HepG2 (cell line): Measurements from ENCODE around the gene CCDC97. TPM values are rescaled to one million over a fixed set of nuclear protein-coding genes. Genes with fewer than 3 reads are reported as not detected.
A peak's percentile ranks its signal among the peaks of the same experiment; 100 is the strongest.

Experiments
- CEBPG ChIP-seq: IDR thresholded peaks from 2 replicates; pipeline ENCODE4 v1.6.1; 2016
- ETV6 ChIP-seq: sonication (generic); formaldehyde crosslinking; conservative IDR thresholded peaks from 2 replicates; pipeline ENCODE4 v1.4.0; 2020; ENCODE audit warnings: missing genetic modification reagents
- HNRNPLL ChIP-seq: fragments of 200-400 bp; formaldehyde crosslinking; IDR thresholded peaks from 2 replicates; pipeline ENCODE4 v1.6.1; 2017; ENCODE audit warnings: mild to moderate bottlenecking, low read depth, low read length; ENCODE audit not compliant: poor library complexity, severe bottlenecking
- ZNF224 ChIP-seq: sonication (generic); formaldehyde crosslinking; IDR thresholded peaks from 2 replicates; pipeline ENCODE4 v1.5.0; 2020; ENCODE audit warnings: mild to moderate bottlenecking, missing genetic modification reagents
- ZNF33B ChIP-seq: sonication (generic); formaldehyde crosslinking; IDR thresholded peaks from 2 replicates; pipeline ENCODE4 v1.5.1; 2020; ENCODE audit warnings: mild to moderate bottlenecking, missing genetic modification reagents
- ZNF766 ChIP-seq: sonication (generic); formaldehyde crosslinking; IDR thresholded peaks from 2 replicates; pipeline ENCODE4 v1.5.0; 2020; ENCODE audit warnings: missing genetic modification reagents, borderline replicate concordance
- ZNF776 ChIP-seq: sonication (generic); formaldehyde crosslinking; IDR thresholded peaks from 2 replicates; pipeline ENCODE4 v1.4.0; 2020; ENCODE audit warnings: mild to moderate bottlenecking, missing genetic modification reagents
- polyA plus RNA-seq, 8 experiments: library from polyadenylated mRNA; depleted of rRNA in 3 of 8; stranded (reverse) in 7 of 8; unstranded in 1 of 8; fragments of >200 nt; fragmentation: Illumina TruSeq in 4 of 8; extraction: Trizol in 4 of 8; gene quantifications; 2 replicates each; pipeline versions ENCODE4 v1.2.1 to v1.2.3, GENCODE V29; 2011 to 2016; ENCODE audit warnings: low read depth in 4 of 8, missing spikeins in 1 of 8, mixed read lengths in 1 of 8; ENCODE audit not compliant: insufficient read depth in 1 of 8
- total RNA-seq, 5 experiments: library from RNA; depleted of rRNA; stranded (reverse); fragments of >200 nt; fragmentation: Illumina TruSeq; extraction: Trizol; gene quantifications; 2 replicates each; pipeline ENCODE4 v1.2.3, GENCODE V29; 2016; ENCODE audit warnings: low read depth in 1 of 5
- TF ChIP-seq, protein P1 (sequence below): sonication (generic); formaldehyde crosslinking; IDR thresholded peaks from 2 replicates; pipeline ENCODE4 v1.4.0; 2020; ENCODE audit warnings: missing genetic modification reagents, borderline replicate concordance
- TF ChIP-seq, protein P2 (sequence below): sonication (generic); formaldehyde crosslinking; IDR thresholded peaks from 2 replicates; pipeline ENCODE4 v1.8.0; 2022; ENCODE audit warnings: mild to moderate bottlenecking, missing genetic modification reagents
- TF ChIP-seq, protein P3 (sequence below): IDR thresholded peaks from 2 replicates; pipeline ENCODE4 v1.6.1; 2016; ENCODE audit warnings: missing genetic modification reagents, missing compliant biosample characterization
- TF ChIP-seq, protein P4 (sequence below): sonication (generic); formaldehyde crosslinking; IDR thresholded peaks from 2 replicates; pipeline ENCODE4 v1.5.1; 2020; ENCODE audit warnings: missing genetic modification reagents, mild to moderate bottlenecking, borderline replicate concordance
- TF ChIP-seq, protein P5 (sequence below): fragments of 450-650 bp; IDR thresholded peaks from 2 replicates; pipeline ENCODE4 v1.6.1; 2016
- TF ChIP-seq, protein P6 (sequence below), 2 experiments: fragments of 450-650 bp in 1 of 2; sonication (generic) in 1 of 2; formaldehyde crosslinking; IDR thresholded peaks; 2 replicates each; pipeline versions ENCODE4 v1.5.0 to v1.8.0; 2020 to 2022; ENCODE audit warnings: mild to moderate bottlenecking in 1 of 2, missing genetic modification reagents in 1 of 2
- TF ChIP-seq, protein P7 (sequence below): sonication (generic); formaldehyde crosslinking; IDR thresholded peaks from 2 replicates; pipeline ENCODE4 v1.8.0; 2022; ENCODE audit warnings: missing genetic modification reagents, mild to moderate bottlenecking, inconsistent platforms, borderline replicate concordance

CCDC97 gene
- total and polyA plus RNA-seq, 2 of the 13 experiments (the other 11 are each of a cell fraction or from before 2014, with no cell fraction given) = 6.2 to 7.3 TPM

DNA sequence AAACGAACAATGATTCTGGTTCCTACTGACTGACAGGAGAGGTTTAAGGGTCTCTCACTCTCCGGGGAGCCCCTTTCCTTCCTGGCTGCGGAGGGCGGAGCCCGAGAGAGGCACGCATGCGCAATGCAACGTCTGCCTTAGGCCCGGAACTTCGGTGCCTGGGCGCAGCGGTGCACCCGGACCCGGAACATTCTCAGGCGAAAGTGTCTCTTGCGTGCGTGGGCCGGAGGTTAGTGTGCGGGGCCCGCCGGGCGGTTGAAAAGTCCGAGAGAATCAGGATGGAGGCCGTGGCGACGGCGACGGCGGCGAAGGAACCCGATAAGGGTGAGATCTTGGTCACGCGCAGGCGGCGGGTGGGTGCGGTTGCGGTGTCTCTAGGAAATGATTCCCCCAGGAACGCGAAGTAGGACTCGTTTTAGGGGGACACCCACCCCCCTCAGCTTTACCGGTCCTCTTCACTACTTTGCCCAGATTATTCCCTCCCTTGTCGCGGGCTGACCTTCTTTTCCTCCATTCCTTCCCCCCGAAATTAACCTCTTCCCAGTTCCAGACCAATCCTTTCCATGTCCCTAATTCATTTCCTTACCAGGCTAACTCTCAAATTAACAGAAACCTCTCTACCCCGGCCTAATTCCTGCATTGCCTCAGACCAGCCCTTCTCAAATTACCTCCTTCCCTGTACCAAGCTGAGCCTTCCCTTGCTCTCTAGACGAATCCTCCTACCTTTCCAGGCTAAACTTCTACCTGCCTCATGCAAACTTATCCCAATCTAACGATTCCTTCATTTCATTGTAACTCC, at the start of gene CCDC97 (continued):
- TF ChIP-seq, protein P1, sequence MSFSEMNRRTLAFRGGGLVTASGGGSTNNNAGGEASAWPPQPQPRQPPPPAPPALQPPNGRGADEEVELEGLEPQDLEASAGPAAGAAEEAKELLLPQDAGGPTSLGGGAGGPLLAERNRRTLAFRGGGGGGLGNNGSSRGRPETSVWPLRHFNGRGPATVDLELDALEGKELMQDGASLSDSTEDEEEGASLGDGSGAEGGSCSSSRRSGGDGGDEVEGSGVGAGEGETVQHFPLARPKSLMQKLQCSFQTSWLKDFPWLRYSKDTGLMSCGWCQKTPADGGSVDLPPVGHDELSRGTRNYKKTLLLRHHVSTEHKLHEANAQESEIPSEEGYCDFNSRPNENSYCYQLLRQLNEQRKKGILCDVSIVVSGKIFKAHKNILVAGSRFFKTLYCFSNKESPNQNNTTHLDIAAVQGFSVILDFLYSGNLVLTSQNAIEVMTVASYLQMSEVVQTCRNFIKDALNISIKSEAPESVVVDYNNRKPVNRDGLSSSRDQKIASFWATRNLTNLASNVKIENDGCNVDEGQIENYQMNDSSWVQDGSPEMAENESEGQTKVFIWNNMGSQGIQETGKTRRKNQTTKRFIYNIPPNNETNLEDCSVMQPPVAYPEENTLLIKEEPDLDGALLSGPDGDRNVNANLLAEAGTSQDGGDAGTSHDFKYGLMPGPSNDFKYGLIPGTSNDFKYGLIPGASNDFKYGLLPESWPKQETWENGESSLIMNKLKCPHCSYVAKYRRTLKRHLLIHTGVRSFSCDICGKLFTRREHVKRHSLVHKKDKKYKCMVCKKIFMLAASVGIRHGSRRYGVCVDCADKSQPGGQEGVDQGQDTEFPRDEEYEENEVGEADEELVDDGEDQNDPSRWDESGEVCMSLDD = 0 out of 2 replicates have a peak, but pooled peaks have one; percentile 72
- 0 out of 2 replicates have a peak, but pooled peaks have one; percentile 8 for TF ChIP-seq CEBPG
- TF ChIP-seq, protein P2, sequence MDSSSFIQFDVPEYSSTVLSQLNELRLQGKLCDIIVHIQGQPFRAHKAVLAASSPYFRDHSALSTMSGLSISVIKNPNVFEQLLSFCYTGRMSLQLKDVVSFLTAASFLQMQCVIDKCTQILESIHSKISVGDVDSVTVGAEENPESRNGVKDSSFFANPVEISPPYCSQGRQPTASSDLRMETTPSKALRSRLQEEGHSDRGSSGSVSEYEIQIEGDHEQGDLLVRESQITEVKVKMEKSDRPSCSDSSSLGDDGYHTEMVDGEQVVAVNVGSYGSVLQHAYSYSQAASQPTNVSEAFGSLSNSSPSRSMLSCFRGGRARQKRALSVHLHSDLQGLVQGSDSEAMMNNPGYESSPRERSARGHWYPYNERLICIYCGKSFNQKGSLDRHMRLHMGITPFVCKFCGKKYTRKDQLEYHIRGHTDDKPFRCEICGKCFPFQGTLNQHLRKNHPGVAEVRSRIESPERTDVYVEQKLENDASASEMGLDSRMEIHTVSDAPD (CRISPR knock-in tag) = no peak
- TF ChIP-seq, protein P3, sequence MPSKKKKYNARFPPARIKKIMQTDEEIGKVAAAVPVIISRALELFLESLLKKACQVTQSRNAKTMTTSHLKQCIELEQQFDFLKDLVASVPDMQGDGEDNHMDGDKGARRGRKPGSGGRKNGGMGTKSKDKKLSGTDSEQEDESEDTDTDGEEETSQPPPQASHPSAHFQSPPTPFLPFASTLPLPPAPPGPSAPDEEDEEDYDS (CRISPR knock-in tag) = no peak
- TF ChIP-seq ZNF766 (CRISPR knock-in tag) = peak; percentile 80; the same call in 1 of the 2 replicates
- TF ChIP-seq ZNF33B = 0 out of 2 replicates have a peak, but pooled peaks have one; percentile 20
- TF ChIP-seq, protein P4, sequence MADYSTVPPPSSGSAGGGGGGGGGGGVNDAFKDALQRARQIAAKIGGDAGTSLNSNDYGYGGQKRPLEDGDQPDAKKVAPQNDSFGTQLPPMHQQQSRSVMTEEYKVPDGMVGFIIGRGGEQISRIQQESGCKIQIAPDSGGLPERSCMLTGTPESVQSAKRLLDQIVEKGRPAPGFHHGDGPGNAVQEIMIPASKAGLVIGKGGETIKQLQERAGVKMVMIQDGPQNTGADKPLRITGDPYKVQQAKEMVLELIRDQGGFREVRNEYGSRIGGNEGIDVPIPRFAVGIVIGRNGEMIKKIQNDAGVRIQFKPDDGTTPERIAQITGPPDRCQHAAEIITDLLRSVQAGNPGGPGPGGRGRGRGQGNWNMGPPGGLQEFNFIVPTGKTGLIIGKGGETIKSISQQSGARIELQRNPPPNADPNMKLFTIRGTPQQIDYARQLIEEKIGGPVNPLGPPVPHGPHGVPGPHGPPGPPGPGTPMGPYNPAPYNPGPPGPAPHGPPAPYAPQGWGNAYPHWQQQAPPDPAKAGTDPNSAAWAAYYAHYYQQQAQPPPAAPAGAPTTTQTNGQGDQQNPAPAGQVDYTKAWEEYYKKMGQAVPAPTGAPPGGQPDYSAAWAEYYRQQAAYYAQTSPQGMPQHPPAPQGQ = no peak
- TF ChIP-seq, protein P5, sequence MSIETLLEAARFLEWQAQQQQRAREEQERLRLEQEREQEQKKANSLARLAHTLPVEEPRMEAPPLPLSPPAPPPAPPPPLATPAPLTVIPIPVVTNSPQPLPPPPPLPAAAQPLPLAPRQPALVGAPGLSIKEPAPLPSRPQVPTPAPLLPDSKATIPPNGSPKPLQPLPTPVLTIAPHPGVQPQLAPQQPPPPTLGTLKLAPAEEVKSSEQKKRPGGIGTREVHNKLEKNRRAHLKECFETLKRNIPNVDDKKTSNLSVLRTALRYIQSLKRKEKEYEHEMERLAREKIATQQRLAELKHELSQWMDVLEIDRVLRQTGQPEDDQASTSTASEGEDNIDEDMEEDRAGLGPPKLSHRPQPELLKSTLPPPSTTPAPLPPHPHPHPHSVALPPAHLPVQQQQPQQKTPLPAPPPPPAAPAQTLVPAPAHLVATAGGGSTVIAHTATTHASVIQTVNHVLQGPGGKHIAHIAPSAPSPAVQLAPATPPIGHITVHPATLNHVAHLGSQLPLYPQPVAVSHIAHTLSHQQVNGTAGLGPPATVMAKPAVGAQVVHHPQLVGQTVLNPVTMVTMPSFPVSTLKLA = 0 out of 2 replicates have a peak, but pooled peaks have one; percentile 26
- peak; percentile 79 for TF ChIP-seq HNRNPLL
- TF ChIP-seq ZNF776 = no peak
- TF ChIP-seq, protein P6, sequence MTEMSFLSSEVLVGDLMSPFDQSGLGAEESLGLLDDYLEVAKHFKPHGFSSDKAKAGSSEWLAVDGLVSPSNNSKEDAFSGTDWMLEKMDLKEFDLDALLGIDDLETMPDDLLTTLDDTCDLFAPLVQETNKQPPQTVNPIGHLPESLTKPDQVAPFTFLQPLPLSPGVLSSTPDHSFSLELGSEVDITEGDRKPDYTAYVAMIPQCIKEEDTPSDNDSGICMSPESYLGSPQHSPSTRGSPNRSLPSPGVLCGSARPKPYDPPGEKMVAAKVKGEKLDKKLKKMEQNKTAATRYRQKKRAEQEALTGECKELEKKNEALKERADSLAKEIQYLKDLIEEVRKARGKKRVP (CRISPR knock-in tag; IDR thresholded peaks at IDR 0.05) = peak in 1 of 2 experiments; percentile 72; a peak in 1 of 4 replicates
- peak; percentile 39; the same call in 1 of the 2 replicates for TF ChIP-seq ETV6 (CRISPR knock-in tag)
- TF ChIP-seq, protein P7, sequence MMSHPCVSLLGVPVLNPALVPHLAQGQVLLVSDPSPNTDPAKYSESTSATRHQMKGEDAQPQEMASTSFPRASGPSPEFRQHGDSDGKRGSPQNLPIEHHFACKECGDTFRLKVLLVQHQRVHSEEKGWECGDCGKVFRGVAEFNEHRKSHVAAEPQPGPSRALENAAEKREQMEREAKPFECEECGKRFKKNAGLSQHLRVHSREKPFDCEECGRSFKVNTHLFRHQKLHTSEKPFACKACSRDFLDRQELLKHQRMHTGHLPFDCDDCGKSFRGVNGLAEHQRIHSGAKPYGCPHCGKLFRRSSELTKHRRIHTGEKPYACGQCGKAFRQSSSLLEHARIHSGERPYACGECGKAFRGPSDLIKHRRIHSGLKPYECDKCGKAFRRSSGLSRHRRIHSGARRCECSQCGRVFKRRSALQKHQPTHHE (CRISPR knock-in tag) = 0 out of 2 replicates have a peak, but pooled peaks have one; percentile 29
- no peak for TF ChIP-seq ZNF224 (CRISPR knock-in tag)
